Stomach smooth muscle (tissue), 2 donors: ENCODE data around the gene USP32.

ENCODE experiments used
- H3K27ac ChIP-seq: one replicate; pipeline ENCODE4 v1.7.0; 2013; ENCODE audit warnings: mild to moderate bottlenecking, low read length, inconsistent platforms
- H3K27me3 ChIP-seq, 2 donors: one replicate each; pipeline ENCODE4 v1.7.0; 2013; ENCODE audit warnings: low read length in 2 of 2; ENCODE audit not compliant: insufficient read depth in 2 of 2, control insufficient read depth in 1 of 2
- H3K36me3 ChIP-seq, 2 donors: one replicate each; pipeline ENCODE4 v1.7.0; 2013; ENCODE audit warnings: low read length in 2 of 2; ENCODE audit not compliant: control insufficient read depth in 2 of 2, insufficient read depth in 2 of 2
- H3K4me1 ChIP-seq: one replicate; pipeline ENCODE4 v1.7.0; 2013; ENCODE audit warnings: low read length; ENCODE audit not compliant: control insufficient read depth, insufficient read depth
- H3K4me3 ChIP-seq, 2 donors: one replicate each; pipeline ENCODE4 v1.7.0; 2013; ENCODE audit warnings: low read length in 2 of 2
- H3K9ac ChIP-seq, 2 donors: one replicate each; pipeline ENCODE4 v1.7.0; 2013; ENCODE audit warnings: low read length in 2 of 2, mild to moderate bottlenecking in 1 of 2
- H3K9me3 ChIP-seq, 2 donors: one replicate each; pipeline ENCODE4 v1.7.0; 2013; ENCODE audit warnings: low read length in 2 of 2; ENCODE audit not compliant: control insufficient read depth in 2 of 2
- donor health status: healthy.
- donor health status: Pancreatic carcinoma.

Gene USP32

GRCh38 chr17:60403523-60403810, 11.5 kb upstream of the USP32 start:
- Histone ChIP-seq H3K36me3 (no peaks in the 10 kb centered on the region), H3K27ac (no peak overlapping the region), H3K27me3 (no peaks in the 10 kb centered on the region), H3K4me1 (no peaks in the 10 kb centered on the region), H3K9ac (no peak overlapping the region), H3K4me3 (no peak overlapping the region), H3K9me3 (no peaks in the 10 kb centered on the region)

- Histone ChIP-seq H3K27me3 (no peaks in the 10 kb centered on the region), H3K36me3 (no peaks in the 10 kb centered on the region), H3K4me3 (no peak overlapping the region), H3K9me3 (no peaks in the 10 kb centered on the region), H3K9ac (no peak overlapping the region), H3K27ac (no peak overlapping the region), H3K4me1 (no peaks in the 10 kb centered on the region)
Observed at GRCh38 chr17:60401819-60402218, 9.9 kb upstream of the USP32 start.

GRCh38 chr17:60398227-60398959, 6.5 kb upstream of the USP32 start:
- Histone ChIP-seq H3K4me3 (no peak overlapping the region), H3K4me1 (no peaks in the 10 kb centered on the region), H3K9me3 (no peaks in the 10 kb centered on the region), H3K27ac (no peak overlapping the region), H3K36me3 (no peaks in the 10 kb centered on the region), H3K27me3 (no peaks in the 10 kb centered on the region), H3K9ac (no peak overlapping the region)

GRCh38 chr17:60396412-60396811, 4.5 kb upstream of the USP32 start:
- Histone ChIP-seq H3K27me3 (no peaks in the 10 kb centered on the region), H3K9me3 (no peaks in the 10 kb centered on the region), H3K4me3 (no peak overlapping the region), H3K9ac (no peak overlapping the region), H3K27ac (no peak overlapping the region), H3K4me1 (peaks cover 4% of the 10 kb centered on the region), H3K36me3 (no peaks in the 10 kb centered on the region)

GRCh38 chr17:60395508-60396065, 3.7 kb upstream of the USP32 start:
- H3K27me3 ChIP-seq, result no peaks in the 10 kb centered on the region
- no peak overlapping the region for H3K27ac ChIP-seq
- H3K4me3 ChIP-seq, result no peak overlapping the region
- no peaks in the 10 kb centered on the region for H3K9me3 ChIP-seq
- H3K4me1 ChIP-seq, result peaks cover 10% of the 10 kb centered on the region
- H3K36me3 ChIP-seq, result no peaks in the 10 kb centered on the region
- no peak overlapping the region for H3K9ac ChIP-seq

- Histone ChIP-seq H3K27ac (no peak overlapping the region), H3K4me1 (peaks cover 15% of the 10 kb centered on the region), H3K4me3 (no peak overlapping the region), H3K36me3 (no peaks in the 10 kb centered on the region), H3K9ac (no peak overlapping the region), H3K27me3 (no peaks in the 10 kb centered on the region), H3K9me3 (no peaks in the 10 kb centered on the region)
Observed at GRCh38 chr17:60393840-60394723, 2.1 kb upstream of the USP32 start.

GRCh38 chr17:60392845-60393702, 1.1 kb upstream of the USP32 start:
- H3K4me3 ChIP-seq, result peak overlapping the region; percentile 91 to 94
- H3K36me3 ChIP-seq, result no peaks in the 10 kb centered on the region
- H3K4me1 ChIP-seq, result peaks cover 15% of the 10 kb centered on the region

GRCh38 chr17:60391471-60392041, 377 bp downstream of the USP32 start:
- Histone ChIP-seq H3K9ac (peak overlapping the region; percentile 92 to 93), H3K9me3 (no peaks in the 10 kb centered on the region), H3K4me3 (peak overlapping the region; percentile 91 to 94), H3K4me1 (peaks cover 15% of the 10 kb centered on the region), H3K27me3 (no peaks in the 10 kb centered on the region), H3K27ac (peak overlapping the region; percentile 96), H3K36me3 (no peaks in the 10 kb centered on the region)

More at GRCh38 chr17:60392845-60393702, 1.1 kb upstream of the USP32 start:
- Histone ChIP-seq H3K9ac (peak overlapping the region; percentile 92 to 97), H3K27ac (peak overlapping the region; percentile 96), H3K9me3 (no peaks in the 10 kb centered on the region), H3K27me3 (no peaks in the 10 kb centered on the region)

- Histone ChIP-seq H3K27ac (peak overlapping the region; percentile 96), H3K9me3 (no peaks in the 10 kb centered on the region), H3K27me3 (no peaks in the 10 kb centered on the region), H3K4me3 (peak overlapping the region; percentile 91 to 94), H3K4me1 (peaks cover 18% of the 10 kb centered on the region), H3K36me3 (no peaks in the 10 kb centered on the region), H3K9ac (peak overlapping the region; percentile 92 to 93)
Observed at GRCh38 chr17:60390925-60391470, 935 bp downstream of the USP32 start.

GRCh38 chr17:60390186-60390585, 1.7 kb downstream of the USP32 start:
- Histone ChIP-seq H3K9ac (peak overlapping the region in 1 of 2 donors; percentile 92), H3K27me3 (no peaks in the 10 kb centered on the region), H3K9me3 (no peaks in the 10 kb centered on the region), H3K27ac (no peak overlapping the region), H3K4me1 (peaks cover 18% of the 10 kb centered on the region), H3K36me3 (no peaks in the 10 kb centered on the region), H3K4me3 (peak overlapping the region; percentile 91 to 94)
